A673 (cell line): ENCODE data around the gene AP3S2.

Experiments
- CTCF ChIP-seq: fragments of 300-800, 200-600 bp; sonication (generic); conservative IDR thresholded peaks from 2 replicates; pipeline ENCODE4 v1.5.1; 2017; ENCODE audit warnings: low read depth, mild to moderate bottlenecking, antibody characterized with exemption, low read length, moderate library complexity, mixed read lengths
- EZH2 ChIP-seq: fragments of 200-600 bp; sonication (generic); IDR thresholded peaks from 2 replicates; pipeline ENCODE4 v1.6.1; 2017; ENCODE audit warnings: borderline replicate concordance, low read depth, mild to moderate bottlenecking, mixed read lengths, antibody characterized with exemption, low read length; ENCODE audit not compliant: poor library complexity, severe bottlenecking

DNA sequence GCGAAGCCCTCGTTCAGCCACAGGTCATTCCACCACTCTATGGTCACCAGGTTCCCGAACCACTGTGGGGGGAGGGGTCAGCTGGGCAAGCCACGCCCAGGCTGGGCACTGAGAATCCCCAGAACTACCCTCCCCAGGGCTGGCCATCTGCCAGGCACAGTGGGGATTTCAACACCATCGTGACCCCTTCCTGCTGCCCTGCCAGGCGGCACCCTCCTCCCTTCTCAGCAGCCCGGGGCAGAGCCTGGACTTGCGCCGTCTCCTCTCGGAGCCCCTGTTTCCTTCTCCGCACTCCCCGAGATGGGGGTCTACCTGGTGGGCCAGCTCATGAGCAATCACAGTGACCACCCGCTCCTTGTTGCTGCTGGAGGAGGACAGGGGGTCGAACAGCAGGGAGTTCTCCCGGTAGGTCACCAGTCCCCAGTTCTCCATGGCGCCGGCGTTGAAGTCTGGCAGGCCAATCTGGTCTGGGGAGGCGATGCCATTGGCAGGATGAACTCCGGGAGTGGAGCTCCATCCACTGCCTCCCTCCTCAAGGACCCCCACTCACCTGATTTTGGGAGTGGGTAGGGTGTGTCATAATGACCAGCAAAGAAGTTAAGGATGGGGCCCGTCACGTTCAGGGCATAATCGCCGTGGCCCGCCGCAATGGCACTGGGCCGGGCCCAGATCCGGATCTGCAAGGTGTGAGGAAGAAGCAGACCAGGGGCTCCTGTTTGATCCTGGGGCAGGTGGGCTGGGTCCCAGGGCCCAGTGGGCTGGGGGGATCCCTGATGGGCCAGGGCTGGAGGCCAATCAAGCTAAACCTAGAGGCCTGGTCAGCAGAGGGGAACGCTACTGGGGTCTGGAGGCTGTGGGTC is 89.6 kb downstream of the AP3S2 start:
- no peak for TF ChIP-seq CTCF
- no peak for TF ChIP-seq EZH2
